Measurements from ENCODE around the gene IPPK.

The IPPK gene

GRCh38 chr9:92637886-92638620 is 31.9 kb downstream of the IPPK start:
- no peak for DNase-seq (ENCODE audit: low spot score)
- in situ Hi-C loops (cut with MboI; ENCODE audit: low pct_unique_long_range_greater_than_20kb, low sequenced_read_pairs, unreplicated experiment), result loop anchor here (25.0 kb wide), 2 partner anchors 326 to 501 kb away; no protein-coding TSS in a partner anchor
- no peak for TF ChIP-seq CTCF (IDR thresholded peaks at IDR 0.05; ENCODE audit: extremely low read depth, insufficient read depth, missing control alignments)

- no peak for DNase-seq (ENCODE audit: low spot score)
- no peak for TF ChIP-seq CTCF (IDR thresholded peaks at IDR 0.05; ENCODE audit: extremely low read depth, insufficient read depth, missing control alignments)
- in situ Hi-C loops (cut with MboI; ENCODE audit: low pct_unique_long_range_greater_than_20kb, low sequenced_read_pairs, unreplicated experiment), result loop anchor here (25.0 kb wide), 2 partner anchors 325 to 500 kb away; no protein-coding TSS in a partner anchor
These were observed 32.6 kb downstream of the IPPK start for GRCh38 chr9:92637326-92637725.

- peak; percentile 13 for TF ChIP-seq CTCF (IDR thresholded peaks at IDR 0.05; ENCODE audit: extremely low read depth, insufficient read depth, missing control alignments)
- no peak for DNase-seq (ENCODE audit: low spot score)
- in situ Hi-C loops (cut with MboI; ENCODE audit: low pct_unique_long_range_greater_than_20kb, low sequenced_read_pairs, unreplicated experiment), result loop anchor here (25.0 kb wide), 2 partner anchors 324 to 499 kb away; no protein-coding TSS in a partner anchor
These were observed 33.3 kb downstream of the IPPK start for GRCh38 chr9:92636627-92637026.

- in situ Hi-C loops (cut with MboI; ENCODE audit: low pct_unique_long_range_greater_than_20kb, low sequenced_read_pairs, unreplicated experiment), result loop anchor here (25.0 kb wide), 2 partner anchors 323 to 498 kb away; no protein-coding TSS in a partner anchor
- no peak for TF ChIP-seq CTCF (IDR thresholded peaks at IDR 0.05; ENCODE audit: extremely low read depth, insufficient read depth, missing control alignments)
These were observed 34.2 kb downstream of the IPPK start for GRCh38 chr9:92635760-92636159.

DNA sequence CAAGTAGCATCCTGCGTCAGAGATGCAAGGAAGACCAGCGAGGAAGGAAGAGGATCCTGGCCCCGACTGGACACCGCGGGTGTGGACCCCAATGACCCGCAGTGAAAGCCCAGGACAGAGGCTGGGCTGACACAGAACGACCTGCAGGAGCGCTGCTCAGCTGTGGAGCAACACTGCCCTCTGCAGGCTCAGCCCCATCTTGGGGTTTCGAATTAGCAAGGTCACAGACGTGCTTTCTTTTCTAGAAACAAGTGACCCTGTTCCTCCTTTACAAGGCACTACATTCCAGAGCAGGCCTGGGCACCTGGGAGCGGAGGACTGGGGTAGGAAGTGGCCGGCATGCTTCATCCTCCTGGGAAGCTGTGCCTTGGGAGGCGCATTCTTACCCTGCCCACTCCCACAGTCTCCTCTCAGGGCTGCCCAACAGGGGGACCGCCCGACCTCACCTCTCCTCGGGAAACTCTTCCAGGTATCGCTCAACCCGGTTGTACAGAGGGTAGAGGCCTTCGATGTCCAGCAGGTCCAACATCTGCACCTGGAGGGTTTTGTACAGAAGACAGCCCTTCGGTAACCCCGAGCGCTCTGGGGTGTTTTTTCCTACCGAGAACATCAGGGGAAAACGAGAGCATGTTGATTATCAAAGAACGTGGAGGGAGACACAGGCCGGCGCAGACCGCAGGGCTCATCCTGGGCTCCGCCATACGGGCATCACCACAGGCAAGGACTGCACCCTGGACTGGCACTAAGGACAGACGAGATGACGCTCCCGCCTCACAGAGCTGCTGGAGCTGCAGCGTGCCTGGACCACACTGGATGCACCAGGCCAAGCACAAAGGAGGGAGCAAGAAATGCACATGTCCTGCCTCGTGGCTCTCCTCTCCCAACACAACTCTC is 35.0 kb downstream of the IPPK start:
- DNase-seq (ENCODE audit: low spot score), result peak; percentile 86
- in situ Hi-C loops (cut with MboI; ENCODE audit: low pct_unique_long_range_greater_than_20kb, low sequenced_read_pairs, unreplicated experiment), result loop anchor here (25.0 kb wide), 2 partner anchors 323 to 498 kb away; no protein-coding TSS in a partner anchor
- TF ChIP-seq CTCF (IDR thresholded peaks at IDR 0.05; ENCODE audit: extremely low read depth, insufficient read depth, missing control alignments), result peak; percentile 93

More at GRCh38 chr9:92635760-92636159, 34.2 kb downstream of the IPPK start:
- no peak for DNase-seq (ENCODE audit: low spot score)

GRCh38 chr9:92633614-92634278 is 36.2 kb downstream of the IPPK start:
- no peak for TF ChIP-seq CTCF (IDR thresholded peaks at IDR 0.05; ENCODE audit: extremely low read depth, insufficient read depth, missing control alignments)
- in situ Hi-C loops (cut with MboI; ENCODE audit: low pct_unique_long_range_greater_than_20kb, low sequenced_read_pairs, unreplicated experiment), result loop anchor here (25.0 kb wide), 2 partner anchors 321 to 496 kb away; no protein-coding TSS in a partner anchor
- DNase-seq (ENCODE audit: low spot score), result no peak

All from GM13977 (cell line).